ENCODE measurements around the gene WDFY4.

DNA sequence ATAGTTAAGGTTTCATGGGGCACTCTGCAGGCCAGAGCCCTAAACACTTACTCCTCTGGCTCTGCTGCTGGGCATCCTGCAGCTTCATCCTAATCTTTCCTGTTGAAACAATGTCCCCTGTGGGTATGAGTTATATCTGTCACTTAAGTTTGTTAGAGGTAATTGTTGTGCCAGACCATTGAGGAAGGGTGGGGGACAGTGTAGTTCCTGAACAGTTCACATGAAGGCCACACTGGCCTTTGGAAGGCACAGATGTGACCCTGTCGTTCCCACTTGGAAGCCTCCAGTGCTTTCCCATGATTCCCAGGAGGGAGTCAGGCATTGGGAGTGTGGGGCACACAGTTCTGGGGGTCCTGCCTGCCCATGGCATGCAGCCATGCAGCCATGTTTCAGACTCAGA, 65.3 kb downstream of the WDFY4 start:
- TF ChIP-seq POLR2A (conservative IDR thresholded peaks at IDR 0.05) (no peak), ZNF668 (CRISPR knock-in tag; IDR thresholded peaks at IDR 0.05) (no peak)
